GM18870 (cell line): ENCODE measurements around the gene CLDN4.
"Not testable (repeated sequence)": the region's sequence is repeated elsewhere in the genome, so short reads cannot be mapped to it uniquely, and the experiment has no call there.

ENCODE experiments used
- ATAC-seq: cut with Tn5 transposase; IDR thresholded peaks from one replicate; pipeline ENCODE4 v1.9.1; 2021; ENCODE audit warnings: moderate library complexity; ENCODE audit not compliant: unreplicated experiment

The CLDN4 gene

GRCh38 chr7:73823257-73823656 lies 7.5 kb upstream of the CLDN4 start:
- no peak for ATAC-seq

GRCh38 chr7:73823873-73824592 lies 6.8 kb upstream of the CLDN4 start:
- ATAC-seq = no peak

DNA sequence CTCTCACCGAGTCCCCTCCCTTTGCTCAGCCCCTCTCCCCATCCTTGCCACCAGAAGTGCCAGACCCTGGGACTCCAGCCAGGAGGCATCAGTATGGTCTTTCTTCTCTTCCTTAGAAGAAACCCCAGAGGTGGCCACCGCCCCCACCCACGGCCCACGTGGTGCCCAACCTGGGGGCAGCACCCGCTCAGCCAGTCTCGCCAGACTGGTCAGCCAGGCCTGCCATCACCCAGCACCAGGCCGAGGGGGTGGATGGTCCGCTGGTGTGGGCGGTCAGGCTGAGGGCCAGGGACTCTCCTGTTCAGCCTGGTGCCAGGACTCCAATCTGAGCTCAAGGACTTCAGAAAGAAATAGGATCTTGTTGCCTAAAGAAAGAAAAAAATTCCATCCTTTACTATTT lies 5.8 kb upstream of the CLDN4 start:
- no peak for ATAC-seq

- no peak for ATAC-seq
Observed at GRCh38 chr7:73827567-73828106, 3.2 kb upstream of the CLDN4 start.

DNA sequence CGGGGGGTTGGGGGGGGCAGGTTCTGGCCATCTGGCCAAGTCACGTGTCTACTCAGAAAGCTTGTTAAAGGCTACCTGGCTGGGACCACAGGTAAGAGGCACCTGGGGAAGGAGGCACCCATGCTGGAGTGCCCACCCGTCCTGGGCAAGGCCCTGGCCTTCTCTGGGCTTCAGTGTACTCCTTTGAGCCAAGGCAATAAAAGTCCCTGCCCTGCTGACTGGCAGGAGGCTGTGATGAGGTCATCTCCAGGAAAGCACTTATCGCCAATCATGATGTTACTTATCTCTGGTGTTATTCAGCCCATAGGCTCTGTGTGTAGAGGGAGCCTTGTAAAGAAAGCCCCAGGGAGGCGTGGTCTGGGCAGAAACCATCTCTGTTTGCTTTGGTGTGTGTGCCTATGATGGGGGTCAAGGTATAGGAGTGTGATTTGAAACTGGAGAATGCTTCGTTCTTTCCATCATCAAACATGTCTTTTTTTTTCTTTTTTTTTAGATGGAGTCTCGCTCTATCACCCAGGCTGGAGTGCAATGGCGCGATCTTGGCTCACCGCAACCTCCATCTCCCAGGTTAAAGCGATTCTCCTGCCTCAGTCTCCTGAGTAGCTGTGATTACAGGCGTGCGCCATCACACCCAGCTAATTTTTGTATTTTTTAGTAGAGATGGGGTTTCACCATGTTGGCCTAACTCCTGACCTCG lies 2.5 kb upstream of the CLDN4 start:
- no peak for ATAC-seq

GRCh38 chr7:73828972-73829371 lies 1.8 kb upstream of the CLDN4 start:
- ATAC-seq = no peak

DNA sequence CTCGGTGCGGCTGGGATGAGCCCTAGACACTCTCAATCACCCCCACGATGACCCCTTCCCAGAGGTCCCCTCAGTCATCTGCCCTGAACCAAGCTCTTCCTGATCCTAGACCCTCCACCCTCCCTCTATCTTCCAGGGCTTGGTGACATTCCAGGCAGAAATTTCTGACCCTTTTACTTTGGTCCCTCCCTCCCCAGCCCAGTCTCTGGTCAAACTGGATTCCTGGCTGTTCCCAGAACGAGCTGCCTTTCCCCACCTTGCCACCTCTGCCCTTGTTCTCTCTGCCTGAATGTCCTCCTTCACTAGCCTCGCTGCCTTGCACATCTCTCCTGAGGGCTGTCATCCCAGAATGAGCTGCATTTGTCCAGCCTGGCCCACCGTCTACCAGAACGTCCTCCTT lies 1.3 kb upstream of the CLDN4 start:
- ATAC-seq = no peak

GRCh38 chr7:73829921-73830680 lies 695 bp upstream of the CLDN4 start:
- no peak for ATAC-seq

DNA sequence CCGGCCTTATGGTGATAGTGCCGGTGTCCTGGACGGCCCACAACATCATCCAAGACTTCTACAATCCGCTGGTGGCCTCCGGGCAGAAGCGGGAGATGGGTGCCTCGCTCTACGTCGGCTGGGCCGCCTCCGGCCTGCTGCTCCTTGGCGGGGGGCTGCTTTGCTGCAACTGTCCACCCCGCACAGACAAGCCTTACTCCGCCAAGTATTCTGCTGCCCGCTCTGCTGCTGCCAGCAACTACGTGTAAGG lies 713 bp downstream of the CLDN4 start:
- ATAC-seq = no peak

DNA sequence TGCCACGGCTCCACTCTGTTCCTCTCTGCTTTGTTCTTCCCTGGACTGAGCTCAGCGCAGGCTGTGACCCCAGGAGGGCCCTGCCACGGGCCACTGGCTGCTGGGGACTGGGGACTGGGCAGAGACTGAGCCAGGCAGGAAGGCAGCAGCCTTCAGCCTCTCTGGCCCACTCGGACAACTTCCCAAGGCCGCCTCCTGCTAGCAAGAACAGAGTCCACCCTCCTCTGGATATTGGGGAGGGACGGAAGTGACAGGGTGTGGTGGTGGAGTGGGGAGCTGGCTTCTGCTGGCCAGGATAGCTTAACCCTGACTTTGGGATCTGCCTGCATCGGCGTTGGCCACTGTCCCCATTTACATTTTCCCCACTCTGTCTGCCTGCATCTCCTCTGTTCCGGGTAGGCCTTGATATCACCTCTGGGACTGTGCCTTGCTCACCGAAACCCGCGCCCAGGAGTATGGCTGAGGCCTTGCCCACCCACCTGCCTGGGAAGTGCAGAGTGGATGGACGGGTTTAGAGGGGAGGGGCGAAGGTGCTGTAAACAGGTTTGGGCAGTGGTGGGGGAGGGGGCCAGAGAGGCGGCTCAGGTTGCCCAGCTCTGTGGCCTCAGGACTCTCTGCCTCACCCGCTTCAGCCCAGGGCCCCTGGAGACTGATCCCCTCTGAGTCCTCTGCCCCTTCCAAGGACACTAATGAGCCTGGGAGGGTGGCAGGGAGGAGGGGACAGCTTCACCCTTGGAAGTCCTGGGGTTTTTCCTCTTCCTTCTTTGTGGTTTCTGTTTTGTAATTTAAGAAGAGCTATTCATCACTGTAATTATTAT lies 1.2 kb downstream of the CLDN4 start:
- ATAC-seq = no peak

- no peak for ATAC-seq
Observed at GRCh38 chr7:73832806-73833205, 2.0 kb downstream of the CLDN4 start.

GRCh38 chr7:73833251-73833919 lies 2.6 kb downstream of the CLDN4 start:
- no peak for ATAC-seq

- ATAC-seq = no peak
Observed at GRCh38 chr7:73834626-73835191, 3.9 kb downstream of the CLDN4 start.

DNA sequence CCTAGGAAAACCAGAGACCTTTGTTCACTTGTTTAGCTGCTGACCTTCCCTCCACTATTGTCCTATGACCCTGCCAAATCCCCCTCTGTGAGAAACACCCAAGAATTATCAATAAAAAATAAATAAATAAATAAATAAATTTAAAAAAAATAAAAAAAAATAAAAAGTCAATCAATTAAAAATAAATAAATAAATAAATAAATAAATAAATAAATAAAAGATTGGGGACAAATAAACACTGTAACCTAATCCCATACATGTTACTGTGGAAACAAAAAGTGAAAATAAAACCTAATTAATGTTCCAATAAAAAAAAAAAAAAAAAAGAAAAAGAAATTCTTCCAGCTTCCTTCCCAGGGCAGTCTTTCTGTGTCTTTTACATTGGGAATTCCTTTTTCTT lies 6.4 kb downstream of the CLDN4 start:
- not testable (repeated sequence) for ATAC-seq

DNA sequence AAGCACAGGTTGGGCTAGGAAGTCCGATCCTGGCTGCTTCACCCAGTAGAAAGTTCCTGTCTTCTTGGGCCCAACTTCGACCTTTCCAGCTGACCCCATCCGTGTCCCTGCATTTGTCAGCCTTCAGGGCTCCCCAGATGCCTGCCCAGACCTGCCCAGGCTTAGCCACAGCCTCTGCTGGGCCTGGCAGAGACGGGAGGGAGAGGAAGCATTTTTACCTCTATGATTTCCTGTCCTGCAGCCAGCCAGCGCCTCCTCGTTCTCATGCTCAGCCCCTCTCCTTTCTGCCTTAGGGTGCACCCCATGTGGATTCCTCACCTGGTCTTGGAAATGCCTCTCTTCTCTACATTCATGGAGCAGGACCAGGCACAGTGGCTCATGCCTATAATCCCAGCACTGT lies 7.8 kb downstream of the CLDN4 start:
- ATAC-seq = no peak

DNA sequence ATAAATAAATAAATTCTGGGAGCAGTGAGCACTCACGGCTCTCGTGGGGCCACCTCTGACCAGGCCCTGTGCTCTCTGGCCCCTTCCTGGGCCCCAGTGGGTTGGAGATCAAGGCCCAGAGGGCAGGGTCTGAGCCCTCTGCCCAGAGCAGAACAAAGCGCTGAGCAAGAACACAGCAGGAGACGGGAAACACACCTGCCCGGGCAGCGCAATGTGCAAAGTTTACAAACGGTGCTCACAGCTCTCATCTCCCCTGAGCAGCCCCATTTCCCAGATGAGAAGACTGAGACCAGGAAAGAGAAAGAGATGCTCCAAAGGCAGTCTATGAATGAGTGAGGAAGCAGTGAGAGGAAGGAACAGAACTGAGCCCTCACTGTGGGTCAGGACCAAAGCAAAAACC lies 8.5 kb downstream of the CLDN4 start:
- no peak for ATAC-seq

GRCh38 chr7:73839743-73840714 lies 9.2 kb downstream of the CLDN4 start:
- no peak for ATAC-seq

DNA sequence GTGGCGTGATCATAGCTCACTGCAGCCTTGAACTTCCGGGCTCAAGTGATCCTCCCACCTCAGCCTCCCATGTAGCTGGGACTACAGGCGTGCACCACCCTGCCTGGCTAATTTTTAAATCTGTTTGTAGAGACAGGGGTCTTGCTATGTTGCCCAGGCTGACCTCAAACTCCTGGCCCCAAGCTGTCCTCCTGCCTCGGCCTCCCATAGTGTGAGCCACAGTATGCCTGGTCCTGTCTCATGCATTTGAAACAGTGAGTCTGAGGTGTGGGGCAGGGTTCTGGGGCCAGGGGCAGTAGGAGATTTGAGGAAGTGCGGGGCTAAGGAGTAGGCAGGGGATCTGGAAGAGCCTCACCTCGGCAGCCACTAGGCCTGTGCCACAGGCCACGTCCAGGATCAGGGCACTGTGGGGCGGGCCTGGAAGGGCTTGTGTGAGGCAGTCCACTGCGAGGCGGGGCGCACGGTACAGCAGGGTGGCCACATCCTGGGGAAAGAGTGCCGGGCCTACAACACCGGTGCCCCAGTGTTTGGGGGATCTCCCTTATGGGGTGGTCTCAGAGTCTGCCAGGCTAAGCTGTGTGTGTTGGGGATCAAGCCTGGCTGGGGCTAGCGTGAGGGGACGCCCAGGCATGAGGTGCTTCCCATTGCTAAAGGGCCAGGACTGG lies 10.1 kb downstream of the CLDN4 start:
- no peak for ATAC-seq

GRCh38 chr7:73841689-73842066 lies 10.9 kb downstream of the CLDN4 start:
- ATAC-seq = no peak
